Middle frontal gyrus (tissue), 1 donor: ENCODE results near the gene CYSLTR2.

Experiments used
- DNase-seq: peaks from one replicate; pipeline ENCODE4 v3.0.0-alpha.2; 2015; ENCODE audit warnings: low spot score; ENCODE audit errors: extremely low spot score

Gene CYSLTR2, protein sequence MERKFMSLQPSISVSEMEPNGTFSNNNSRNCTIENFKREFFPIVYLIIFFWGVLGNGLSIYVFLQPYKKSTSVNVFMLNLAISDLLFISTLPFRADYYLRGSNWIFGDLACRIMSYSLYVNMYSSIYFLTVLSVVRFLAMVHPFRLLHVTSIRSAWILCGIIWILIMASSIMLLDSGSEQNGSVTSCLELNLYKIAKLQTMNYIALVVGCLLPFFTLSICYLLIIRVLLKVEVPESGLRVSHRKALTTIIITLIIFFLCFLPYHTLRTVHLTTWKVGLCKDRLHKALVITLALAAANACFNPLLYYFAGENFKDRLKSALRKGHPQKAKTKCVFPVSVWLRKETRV

DNA sequence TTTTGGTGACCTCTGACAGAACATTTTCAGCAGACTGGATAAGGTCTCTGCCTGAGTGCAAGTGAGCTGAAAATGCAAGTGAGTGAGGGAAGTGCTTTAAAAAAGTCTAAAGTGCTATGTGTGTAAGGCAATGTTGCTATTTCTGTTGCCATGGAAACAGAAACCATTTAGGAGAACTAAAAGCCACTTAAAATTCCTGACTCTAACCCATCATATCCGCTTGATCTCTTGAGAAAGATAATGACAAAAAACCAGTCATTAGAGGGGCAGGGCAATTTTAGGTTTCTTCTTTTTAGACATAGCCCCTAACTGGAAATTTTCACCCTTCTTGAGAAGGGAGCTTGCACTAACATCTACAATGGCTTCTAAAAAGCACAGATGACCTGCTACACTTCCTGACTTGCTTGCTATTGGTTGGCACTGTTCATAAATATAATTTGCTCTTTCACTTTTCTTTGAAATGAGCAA, at the start of gene CYSLTR2:
Gene CYSLTR2 (plus strand): TSS at position 458 of the 468 bp plus-strand sequence. CDS start 52,889 bp downstream, outside the sequence.
- DNase-seq: peak; percentile 4

DNA sequence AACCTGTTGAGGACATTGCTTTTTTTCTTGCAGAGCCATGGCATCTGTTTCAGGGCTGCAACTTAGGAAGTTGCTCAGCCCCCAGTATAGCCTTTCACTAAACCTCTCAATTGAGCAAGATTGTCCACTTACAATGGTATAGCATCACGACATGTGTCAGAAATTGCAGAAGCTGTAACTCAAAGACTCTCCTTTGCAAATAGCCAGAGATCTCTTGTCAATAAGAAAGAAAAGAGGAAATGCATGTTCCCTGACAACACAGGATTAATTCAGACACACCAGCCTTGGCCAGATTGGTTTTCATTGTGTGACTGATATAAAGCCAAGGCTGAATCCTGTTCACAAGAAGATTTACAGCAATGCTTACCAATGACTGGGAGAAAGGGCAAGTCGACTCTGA, 38.7 kb upstream of the CYSLTR2 start:
- no peak for DNase-seq

DNA sequence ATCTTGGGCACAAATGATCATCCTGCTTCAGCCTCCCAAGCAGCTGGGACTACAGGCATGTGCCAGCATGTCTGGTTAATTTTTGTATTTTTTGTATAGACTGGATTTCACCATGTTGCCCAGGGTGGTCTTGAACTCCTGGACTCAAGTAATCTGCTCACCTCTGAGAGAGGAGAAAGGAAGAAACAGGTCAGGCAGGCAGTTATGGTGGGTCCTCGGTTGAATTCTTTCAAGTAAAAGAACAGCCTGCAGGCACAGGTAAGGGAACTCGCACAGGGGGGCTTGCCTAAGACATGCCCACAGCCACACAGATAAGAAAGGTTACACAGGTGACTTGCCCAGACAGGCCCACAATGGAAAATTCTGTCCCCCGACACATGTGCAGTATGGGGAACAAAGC, 34.8 kb upstream of the CYSLTR2 start:
- DNase-seq: no peak

DNA sequence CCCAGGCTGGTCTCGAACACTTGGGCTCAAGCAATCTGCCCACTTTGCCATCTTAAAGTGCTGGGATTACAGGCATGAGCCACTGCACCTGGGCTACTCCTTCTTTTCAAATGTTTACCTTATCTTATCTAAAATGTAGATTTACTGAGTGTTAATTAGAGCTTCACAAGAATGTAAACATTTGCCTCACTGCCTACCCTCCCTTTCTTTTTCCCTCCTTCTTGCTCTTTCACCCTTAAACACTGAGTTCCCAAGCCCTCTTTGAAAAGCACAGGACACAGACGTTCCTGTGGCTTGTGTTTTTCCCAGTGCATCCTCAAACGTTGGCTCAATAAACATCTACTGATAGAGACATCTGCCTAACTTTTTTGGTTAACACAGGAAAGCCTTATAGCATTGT, 32.7 kb upstream of the CYSLTR2 start:
- DNase-seq: no peak

DNA sequence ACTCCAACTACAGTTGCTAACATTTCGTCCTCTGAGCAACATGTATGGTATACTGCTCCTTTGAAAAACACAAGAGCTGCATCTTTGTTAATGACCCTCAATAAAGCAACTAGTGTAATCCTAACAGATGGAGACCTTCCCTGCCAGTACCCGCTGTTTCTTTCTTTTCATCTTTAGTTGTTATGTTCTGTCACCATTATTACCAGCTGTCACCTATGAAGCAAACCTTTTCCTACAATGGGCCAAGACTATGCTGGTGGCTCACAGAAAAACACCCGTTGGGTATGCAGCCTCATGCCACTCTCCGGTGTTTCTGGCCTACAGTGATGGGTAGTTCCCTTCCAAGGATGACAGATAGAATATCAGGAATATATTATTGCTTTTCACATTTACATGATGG, 29.7 kb upstream of the CYSLTR2 start:
- DNase-seq: no peak

DNA sequence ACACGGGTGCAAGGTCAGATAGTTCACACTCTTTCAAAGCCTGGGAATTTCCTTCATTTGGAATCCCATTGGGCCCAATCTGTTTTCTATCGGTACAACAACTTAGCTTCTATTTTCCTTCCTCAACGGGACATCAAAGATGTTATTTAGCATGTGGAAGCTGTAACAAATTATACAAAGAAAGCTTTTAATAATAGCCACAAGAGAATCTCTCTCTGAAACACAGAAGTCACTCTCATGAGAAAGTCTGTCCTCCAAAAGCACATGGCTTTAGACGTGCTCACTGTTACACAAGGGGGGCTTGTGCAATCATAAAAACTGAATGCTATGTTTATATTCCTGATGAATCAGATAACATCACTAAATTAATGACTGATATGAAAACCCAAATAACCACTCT, 28.9 kb upstream of the CYSLTR2 start:
- DNase-seq: no peak

DNA sequence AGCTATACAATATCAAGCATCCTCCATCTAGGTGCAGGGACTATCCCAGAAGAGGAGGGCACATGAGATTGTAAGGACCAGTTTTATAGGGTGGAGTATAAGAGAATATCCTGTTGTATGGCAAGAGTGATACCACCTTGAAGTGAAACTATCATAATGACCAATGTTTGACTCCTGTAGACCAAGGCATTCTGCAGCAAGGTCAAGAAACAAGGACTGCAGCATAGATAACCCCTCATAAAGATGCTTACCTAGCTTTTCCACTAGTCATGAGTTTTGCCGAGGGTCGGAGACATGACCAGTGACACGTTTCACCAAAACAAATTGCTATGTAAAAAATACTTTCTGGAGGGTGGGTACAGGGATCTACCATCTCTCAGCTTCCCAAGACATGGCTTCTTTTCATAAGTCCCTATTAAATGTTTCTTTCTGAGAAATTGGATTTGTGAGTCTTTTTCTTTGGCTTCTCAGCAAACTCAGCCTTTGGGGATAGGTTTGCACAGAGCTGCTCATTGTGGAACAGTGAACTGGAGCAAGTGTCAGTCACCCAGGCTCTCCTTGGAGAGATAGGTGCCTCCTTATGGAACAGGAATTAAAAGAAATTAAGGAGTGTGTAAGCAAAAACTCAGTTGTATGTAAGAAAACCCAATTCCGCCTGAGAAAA, 28.2 kb upstream of the CYSLTR2 start:
- DNase-seq: no peak

DNA sequence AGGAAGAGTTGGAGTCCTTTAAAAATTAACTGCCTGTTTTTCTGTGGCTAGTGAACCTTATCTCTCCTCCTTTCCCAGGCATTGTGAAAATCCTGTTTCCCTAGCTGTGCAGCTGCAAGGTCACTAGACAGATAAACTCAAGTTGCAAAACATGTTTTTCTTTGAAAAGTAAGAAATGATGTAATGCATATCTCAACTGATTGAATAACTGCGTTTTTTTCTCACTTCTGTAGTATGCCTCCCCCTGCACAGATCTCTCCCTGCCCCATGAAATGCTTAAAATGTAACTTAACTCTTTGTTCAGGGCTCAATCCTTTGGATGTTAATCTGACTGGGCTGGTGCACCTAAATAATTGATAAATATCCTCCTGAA, 27.7 kb upstream of the CYSLTR2 start:
- no peak for DNase-seq

DNA sequence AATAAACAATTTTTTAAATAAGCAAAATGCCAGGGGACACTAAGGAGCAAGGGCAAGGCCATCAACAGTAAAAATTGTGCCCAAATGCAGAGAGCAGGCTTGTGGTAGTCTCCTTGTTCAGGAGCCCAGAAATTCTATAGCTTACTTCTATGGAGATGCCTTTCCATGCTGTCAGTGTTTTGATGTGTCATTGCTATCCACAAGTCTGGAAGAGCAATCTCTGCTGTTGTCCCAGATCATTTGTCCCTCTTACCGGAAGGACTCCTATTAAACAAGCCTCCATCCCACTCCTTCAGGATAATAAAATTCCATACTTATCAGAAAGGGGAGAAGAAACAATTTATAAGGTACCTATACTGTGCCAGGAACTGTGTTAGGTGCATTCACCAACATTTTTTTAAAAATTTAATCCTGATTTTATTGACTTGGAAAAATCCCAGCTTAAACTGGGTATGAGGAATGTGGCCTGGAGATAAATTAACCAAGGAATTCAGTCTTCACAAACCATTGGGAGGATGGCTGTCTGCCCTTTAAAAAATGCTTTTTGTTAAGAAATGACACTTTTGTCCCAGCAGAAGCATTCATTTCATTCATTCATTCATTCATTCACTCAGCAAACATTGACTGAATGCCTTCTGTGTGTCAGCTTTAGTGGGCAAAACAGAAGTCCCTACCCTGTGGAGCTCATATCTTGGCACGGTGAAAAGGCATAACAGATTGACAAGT, 26.8 kb upstream of the CYSLTR2 start:
- DNase-seq: no peak

DNA sequence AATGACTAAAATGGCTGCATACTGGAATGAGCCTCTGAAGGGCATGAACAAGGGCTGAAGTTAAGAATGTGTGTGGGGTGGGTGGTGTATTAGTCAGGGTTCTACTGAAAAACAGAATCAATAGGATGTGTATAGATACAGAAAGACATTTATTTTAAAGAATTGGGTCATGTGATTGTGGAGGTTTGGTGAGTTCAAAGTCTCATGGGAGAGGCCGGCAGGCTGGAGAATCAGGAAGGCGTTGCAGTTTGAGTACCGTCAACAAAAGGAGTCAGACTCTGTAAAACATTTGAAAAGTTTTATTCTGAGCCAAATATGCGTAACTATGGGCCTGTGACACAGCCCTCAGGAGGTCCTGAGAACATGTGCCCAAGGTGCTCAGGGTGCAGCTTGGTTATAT, 24.5 kb upstream of the CYSLTR2 start:
- DNase-seq: no peak

DNA sequence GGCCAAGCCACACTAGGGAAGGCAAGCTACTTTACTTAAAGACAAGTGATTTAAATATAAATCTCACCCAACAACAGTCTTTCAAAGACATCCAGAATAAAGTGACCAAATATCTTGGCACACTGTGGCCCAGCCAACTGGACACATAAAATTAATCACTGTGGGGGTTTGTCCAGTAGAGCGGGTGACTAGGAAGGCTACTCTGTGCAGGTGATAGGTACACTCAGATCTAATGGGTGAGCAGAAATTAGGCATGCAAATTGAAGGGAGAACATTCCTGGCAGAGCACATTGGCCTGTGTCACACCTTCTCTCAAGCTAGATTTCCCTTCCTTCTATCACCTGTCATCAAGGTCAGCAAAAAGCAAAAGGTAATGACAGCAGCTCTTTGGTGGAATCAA, 23.4 kb upstream of the CYSLTR2 start:
- DNase-seq: no peak

DNA sequence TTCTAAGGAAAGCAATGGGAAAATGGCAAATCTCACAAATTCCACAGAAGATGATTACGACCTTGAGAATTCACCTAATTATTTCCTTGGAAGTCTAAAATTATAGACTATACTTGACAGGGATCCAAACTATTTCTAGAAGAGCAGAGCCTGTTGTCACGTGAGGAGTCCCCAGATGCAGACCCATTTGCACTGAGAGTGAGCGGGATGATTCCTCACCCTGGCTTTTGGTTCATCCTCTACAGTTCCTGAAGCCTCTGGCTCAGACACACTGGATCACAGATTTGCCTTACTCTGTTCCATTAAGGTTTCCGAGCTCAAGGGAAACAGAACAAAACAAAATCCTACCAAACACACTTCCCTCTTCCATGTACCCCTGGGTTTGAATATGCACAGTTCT, 23.0 kb upstream of the CYSLTR2 start:
- no peak for DNase-seq

DNA sequence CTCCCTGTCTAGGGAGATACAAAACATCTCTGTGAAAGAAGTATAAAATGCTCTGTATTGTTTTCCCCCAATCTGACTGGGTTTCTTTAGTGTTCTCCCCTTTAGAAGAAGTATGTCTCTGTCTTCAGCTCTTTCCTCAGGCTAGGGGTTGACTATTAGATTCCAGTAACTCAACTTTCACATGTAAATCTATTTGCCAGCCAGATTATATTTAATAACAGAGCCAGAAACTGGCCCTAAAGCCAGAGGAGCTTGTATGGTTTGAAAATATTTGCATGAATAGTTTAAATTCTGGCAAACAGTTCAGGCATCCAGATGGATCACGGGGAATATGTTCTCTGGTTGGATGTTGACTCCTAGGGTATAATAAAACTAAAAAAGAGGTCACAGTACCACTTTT, 22.3 kb upstream of the CYSLTR2 start:
- DNase-seq: no peak

DNA sequence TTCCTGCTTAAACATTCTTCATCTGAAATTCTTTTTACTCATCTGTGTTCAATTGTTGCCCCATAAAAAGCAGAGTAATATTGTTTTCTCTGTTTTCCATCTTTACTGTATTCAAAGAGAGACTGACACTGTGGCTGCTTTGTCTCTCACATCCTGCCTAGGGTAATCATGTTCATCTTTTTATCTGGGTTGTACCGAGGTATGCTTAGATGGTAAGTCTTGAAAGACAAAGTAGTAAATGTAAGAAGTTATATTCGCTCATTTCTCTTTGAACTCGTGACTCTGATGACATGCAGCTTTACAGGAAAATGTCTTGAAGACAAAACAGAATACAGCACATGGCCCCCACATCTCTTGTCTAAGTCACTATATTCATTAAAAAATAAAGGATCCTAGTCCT, 20.0 kb upstream of the CYSLTR2 start:
- no peak for DNase-seq

DNA sequence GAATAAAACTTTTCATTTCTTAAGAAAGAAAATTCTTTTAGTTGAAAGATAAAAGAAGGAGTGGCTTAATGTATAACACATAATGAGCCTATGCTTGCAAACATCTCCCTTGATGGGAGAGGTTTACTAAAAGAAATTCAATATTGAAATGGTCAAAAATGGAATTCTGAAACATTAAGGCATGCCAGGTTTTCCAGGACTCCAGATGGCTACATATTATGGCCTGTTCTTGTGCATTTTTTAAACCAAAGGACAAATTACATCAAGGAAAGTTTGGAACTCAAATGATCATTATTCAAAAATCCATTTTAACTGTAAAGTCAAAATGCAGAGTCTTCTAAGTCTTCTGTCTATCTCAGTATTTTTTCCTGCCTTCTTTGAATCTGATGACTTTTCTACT, 19.1 kb upstream of the CYSLTR2 start:
- no peak for DNase-seq

DNA sequence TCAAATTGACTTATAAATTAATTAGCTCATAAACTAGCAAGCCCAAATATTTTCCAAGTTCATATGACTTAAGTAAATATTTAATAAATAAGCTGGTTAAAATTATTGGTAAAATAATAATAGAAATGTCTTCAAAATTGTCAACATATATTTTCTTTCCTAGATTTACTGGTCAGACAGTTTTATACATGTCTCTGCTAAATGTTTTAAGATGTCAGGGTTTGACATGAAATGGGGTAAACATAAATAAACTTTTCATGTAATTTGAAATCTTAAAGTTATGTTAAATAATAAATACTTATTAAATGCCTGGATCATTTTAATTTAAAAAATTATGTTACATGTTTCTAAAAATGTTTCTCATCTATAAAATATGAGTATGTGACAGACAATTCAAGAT, 18.3 kb upstream of the CYSLTR2 start:
- DNase-seq: no peak

DNA sequence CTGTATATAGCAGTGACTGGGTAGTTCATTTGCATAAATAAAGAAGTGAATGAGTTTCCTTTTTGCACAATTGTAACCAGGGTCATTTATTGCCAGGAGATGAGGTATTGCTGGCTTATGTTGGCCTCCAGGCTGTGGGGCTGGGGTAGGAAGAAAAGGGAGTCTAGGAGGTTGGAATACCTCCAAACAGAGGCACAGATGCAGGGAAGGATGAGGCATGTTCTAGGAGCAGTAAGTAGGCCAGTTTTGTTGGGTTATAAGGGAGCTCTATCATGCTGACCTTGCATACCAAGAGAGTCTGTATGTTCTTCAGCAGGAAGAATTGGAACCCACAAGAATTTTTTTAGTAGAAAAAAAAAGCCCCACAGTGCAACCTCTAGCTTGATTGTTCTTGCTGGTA, 17.2 kb upstream of the CYSLTR2 start:
- no peak for DNase-seq

DNA sequence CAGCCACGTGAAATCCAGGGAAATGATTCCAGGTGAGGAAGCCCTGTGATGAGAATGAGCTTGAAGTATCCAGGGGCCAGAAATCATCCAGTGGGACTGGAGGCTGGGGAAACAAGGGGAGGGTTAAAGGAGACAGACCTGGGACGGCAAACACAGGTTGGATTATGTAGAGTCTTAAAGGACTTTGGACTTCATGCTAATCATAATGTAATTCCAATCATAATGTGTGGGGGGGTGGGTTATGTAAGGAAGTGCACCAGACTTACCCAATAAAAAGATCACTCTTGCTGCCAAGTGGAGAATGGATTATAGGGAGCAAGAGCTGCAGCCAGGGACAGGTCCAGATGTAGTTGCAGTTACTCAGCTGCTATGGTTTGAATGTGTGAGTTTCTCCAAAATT, 16.1 kb upstream of the CYSLTR2 start:
- no peak for DNase-seq

DNA sequence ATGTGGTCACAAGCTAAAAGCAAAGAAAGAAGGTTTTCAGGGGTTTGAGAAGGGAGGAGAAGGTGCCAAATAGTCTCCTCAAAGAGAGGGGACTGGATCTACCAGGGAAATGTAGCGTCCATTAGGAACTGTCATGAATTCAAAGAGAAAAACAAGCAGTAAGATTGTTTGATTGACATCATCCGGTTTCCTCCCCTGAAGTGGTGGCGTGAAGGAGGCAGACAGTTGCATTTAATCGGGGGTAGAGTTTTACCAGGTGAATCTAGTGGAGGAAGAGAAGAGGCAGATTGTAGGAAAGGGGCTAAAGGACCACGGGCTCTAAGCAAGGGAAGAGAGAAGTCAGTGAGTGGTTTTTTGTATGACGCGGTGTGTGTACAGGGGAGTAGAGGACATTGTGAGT, 13.0 kb upstream of the CYSLTR2 start:
- DNase-seq: no peak

DNA sequence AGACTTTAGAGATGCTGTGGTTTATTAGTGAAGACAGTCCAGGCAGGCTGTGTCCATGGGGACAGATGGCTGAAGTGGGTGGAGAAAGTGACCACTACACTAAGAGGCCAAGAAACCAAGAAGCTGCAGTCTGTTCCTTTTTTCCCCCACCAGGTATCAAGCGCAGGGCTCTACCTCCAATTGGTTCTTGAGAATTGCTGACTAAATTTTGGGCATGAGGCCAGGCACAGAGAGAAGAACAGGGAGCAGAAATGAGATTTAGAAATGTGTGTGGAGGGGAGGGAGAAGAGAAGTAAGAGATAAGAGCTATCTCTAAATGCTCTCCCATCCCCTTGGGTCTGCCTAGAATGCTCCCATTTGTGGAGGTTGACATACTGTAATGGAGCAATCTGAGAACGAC, 12.3 kb upstream of the CYSLTR2 start:
- DNase-seq: no peak

DNA sequence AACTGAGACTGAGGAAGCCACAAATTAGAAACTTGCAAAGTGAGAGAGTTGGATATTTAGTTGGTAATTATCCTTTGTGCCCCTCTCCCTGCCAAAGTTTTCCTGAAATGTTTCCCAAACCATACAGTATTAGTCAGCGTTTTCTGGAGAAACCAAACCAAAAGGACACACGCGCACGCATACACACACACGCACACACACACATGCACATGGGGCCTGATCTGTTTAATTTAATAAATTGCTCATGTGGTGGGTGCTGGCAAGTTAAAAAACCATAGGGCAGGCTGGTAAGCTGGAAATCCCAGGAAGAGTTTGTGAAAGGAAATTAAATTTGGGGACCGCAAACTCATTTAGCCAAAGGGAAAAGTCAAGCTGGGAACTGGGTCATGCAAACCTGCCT, 11.7 kb upstream of the CYSLTR2 start:
- DNase-seq: no peak

DNA sequence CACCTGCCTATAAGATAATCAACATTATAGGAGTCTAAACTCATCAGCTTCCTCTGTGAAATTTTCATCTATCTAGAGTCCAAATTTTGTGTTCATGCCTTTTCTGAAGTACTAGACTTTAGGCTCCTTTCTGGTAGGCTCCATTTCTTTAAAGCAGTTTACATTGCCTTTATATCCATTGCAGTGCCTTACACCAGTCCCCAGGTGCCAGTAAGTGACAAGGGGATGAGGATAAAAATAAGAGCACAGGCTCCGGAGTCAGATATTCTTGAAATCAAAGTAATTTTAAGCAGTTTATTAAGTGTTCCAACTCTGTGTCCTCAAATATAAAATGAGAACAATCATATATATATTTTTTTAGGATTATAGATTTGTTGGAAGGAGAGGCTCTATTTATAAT, 10.6 kb upstream of the CYSLTR2 start:
- no peak for DNase-seq

DNA sequence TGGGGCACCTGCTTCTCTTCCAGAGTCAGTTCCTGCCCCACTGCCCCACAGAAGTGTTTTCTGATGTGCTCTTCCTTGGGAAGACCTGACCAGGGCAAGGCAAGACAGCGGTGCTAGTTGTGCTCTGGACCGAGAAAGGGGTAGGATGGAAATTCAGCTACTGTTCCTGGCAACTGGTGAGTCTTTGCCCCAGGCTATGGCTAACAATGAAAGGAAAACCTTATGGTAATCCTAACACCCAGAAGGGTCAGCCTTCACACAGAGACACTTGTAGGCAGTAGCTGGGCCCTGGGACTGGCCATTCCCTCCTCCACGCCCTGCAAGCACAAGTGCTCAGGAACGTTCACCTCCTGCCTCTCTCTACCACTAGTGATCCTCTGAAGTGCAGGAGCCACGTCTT, 9.6 kb upstream of the CYSLTR2 start:
- no peak for DNase-seq
